GM19035 (cell line): Measurements from ENCODE around the gene SORL1.
"Not testable (repeated sequence)": the region's sequence is repeated elsewhere in the genome, so short reads cannot be mapped to it uniquely, and the experiment has no call there.

Source experiments
- ATAC-seq: cut with Tn5 transposase; IDR thresholded peaks from one replicate; pipeline ENCODE4 v1.9.1; 2021; ENCODE audit not compliant: unreplicated experiment

Gene SORL1

GRCh38 chr11:121503051-121503450, 50.9 kb downstream of the SORL1 start:
- no peak for ATAC-seq

- ATAC-seq = not testable (repeated sequence)
Observed at GRCh38 chr11:121506237-121506636, 54.1 kb downstream of the SORL1 start.

GRCh38 chr11:121508449-121508848, 56.3 kb downstream of the SORL1 start:
- ATAC-seq = no peak

GRCh38 chr11:121510438-121510837, 58.3 kb downstream of the SORL1 start:
- no peak for ATAC-seq

GRCh38 chr11:121512468-121513465, 60.7 kb downstream of the SORL1 start:
- ATAC-seq = no peak

GRCh38 chr11:121513807-121514206, 61.7 kb downstream of the SORL1 start:
- ATAC-seq = no peak

- ATAC-seq = no peak
Observed at GRCh38 chr11:121514432-121515334, 62.6 kb downstream of the SORL1 start.

DNA sequence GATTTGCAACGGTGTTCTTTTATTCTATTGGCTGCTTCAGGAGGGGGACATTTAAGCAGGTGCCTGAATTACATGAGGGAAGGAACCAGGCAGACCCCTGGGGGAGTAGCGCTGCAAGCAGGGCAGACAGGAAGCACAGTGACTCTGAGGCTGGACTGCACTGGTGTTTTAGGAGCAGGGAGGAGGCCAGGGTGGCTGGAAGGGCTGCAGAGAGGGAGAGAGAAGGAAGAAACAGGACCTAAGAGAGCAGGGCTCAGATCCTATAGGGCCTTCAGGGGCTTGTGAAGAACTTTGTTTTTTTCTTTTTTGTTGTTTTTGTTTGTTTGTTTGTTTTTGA, 63.2 kb downstream of the SORL1 start:
- ATAC-seq = no peak

- no peak for ATAC-seq
Observed at GRCh38 chr11:121517996-121518395, 65.9 kb downstream of the SORL1 start.

- ATAC-seq = no peak
Observed at GRCh38 chr11:121520243-121521144, 68.4 kb downstream of the SORL1 start.

GRCh38 chr11:121521145-121522042, 69.3 kb downstream of the SORL1 start:
- ATAC-seq = no peak

- ATAC-seq = no peak
Observed at GRCh38 chr11:121522043-121522941, 70.2 kb downstream of the SORL1 start.

- ATAC-seq = no peak
Observed at GRCh38 chr11:121523581-121524232, 71.6 kb downstream of the SORL1 start.

GRCh38 chr11:121524233-121524631, 72.1 kb downstream of the SORL1 start:
- ATAC-seq = no peak

DNA sequence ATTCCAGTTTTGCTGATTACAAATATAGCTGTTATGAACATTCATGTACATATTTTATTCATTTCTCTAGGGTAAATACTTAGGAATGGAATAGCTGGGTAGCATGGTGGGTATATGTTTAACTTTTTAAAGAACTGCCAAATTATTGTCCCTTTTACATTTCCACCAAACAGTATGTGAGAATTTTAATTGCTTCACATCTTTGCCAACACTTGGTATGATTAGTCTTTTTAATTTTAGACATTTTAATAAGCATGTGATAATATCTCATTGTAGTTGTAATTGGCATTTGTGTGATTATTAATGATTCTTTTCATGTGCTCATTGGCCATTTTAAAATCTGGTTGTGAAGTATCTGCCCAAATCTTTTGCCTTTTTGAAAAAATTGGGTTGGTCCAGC, 73.3 kb downstream of the SORL1 start:
- ATAC-seq = no peak

- ATAC-seq = no peak
Observed at GRCh38 chr11:121530257-121530656, 78.1 kb downstream of the SORL1 start.

DNA sequence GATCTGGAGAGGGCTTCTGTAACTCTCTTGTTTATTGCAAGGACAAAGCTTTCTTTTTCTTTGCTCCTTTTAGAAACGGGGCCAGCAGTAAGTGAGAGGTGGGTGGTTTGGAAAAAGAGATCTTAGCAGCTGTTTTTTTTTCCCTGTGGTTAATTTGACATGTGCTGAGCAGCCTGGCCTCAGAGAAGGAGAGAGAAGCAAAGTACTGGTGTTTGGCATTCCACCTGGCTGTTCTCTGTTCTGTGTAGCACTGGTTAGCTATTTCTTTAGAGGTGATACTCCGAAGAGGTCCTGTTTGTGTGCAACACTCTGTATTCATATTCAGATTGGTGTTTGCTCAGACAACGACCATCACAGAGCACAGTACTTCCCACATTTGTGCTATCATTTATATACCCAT, 81.5 kb downstream of the SORL1 start:
- ATAC-seq = no peak
